Mononuclear cell (primary cell): ENCODE data around the gene NUP133. TPM values are rescaled to one million over a fixed set of nuclear protein-coding genes. Genes with fewer than 3 reads are reported as not detected.
"Not testable (repeated sequence)": the region's sequence is repeated elsewhere in the genome, so short reads cannot be mapped to it uniquely, and the experiment has no call there.

Experiments
- H3K27me3 ChIP-seq: 2 replicates; pipeline ENCODE4 v1.6.0; 2011; ENCODE audit warnings: low read length, control low read depth; ENCODE audit not compliant: insufficient read depth
- H3K4me1 ChIP-seq: 2 replicates; pipeline ENCODE4 v1.5.1; 2011; ENCODE audit warnings: mild to moderate bottlenecking, low read length, control low read depth; ENCODE audit not compliant: insufficient read depth
- H3K4me3 ChIP-seq: 2 replicates; pipeline ENCODE4 v1.5.1; 2011; ENCODE audit warnings: mild to moderate bottlenecking, low read length, moderate library complexity
- H3K9me3 ChIP-seq: 2 replicates; pipeline ENCODE4 v1.5.1; 2011; ENCODE audit warnings: low read depth, mild to moderate bottlenecking, control low read depth, low read length
- total RNA-seq: library from RNA; depleted of rRNA; stranded (reverse); fragments of >200 nt; gene quantifications from one replicate; pipeline ENCODE4 v1.2.3, GENCODE V29; 2012

Gene NUP133
- total RNA-seq, 1 donor: 42.0 TPM

GRCh38 chr1:229479660-229480399, 28.3 kb downstream of the NUP133 start:
- H3K4me1 ChIP-seq: peaks cover 13% of the 10 kb centered on the region
- no peak overlapping the region for H3K4me3 ChIP-seq
- no peaks in the 10 kb centered on the region for H3K27me3 ChIP-seq
- no peaks in the 10 kb centered on the region for H3K9me3 ChIP-seq

DNA sequence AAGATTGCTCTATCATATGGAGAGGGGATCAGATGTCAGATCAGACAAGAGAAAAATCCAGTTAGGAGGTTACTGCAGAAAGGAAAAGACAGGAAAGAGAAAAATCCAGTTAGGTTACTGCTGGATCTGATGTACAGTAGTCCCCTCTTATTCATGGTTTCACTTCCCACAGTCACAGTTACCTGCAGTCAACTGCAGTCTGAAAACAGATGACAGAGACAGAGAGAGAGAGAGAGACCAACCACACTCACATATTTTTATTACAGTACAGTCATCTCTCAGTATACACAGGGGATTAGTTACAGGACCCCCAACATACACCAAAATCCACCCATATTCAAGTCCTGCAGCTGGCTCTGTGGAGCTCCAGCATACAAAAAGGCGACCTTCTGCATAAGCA, 29.3 kb downstream of the NUP133 start:
- Histone ChIP-seq H3K4me3 (no peak overlapping the region), H3K27me3 (no peaks in the 10 kb centered on the region), H3K4me1 (peaks cover 13% of the 10 kb centered on the region), H3K9me3 (no peaks in the 10 kb centered on the region)

DNA sequence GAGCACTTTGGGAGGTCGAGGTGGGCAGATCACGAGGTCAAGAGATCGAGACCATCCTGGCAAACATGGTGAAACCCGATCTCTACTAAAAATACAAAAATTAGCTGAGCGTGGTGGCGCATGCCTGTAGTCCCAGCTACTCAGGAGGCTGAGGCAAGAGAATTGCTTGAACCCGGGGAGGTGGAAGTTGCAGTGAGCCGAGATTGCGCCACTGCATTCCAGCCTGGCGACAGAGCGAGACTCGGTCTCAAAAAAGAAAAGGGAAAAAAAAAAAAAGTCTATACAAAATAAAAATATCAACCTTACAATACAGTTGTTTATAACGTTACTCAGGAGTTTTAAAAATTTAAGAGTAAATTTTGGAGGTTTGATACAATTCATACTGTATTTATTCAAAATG, 32.3 kb downstream of the NUP133 start:
- not testable (repeated sequence) for H3K4me3 ChIP-seq, H3K27me3 ChIP-seq, H3K9me3 ChIP-seq
- peaks cover 12% of the 10 kb centered on the region for H3K4me1 ChIP-seq

- no peaks in the 10 kb centered on the region for H3K9me3 ChIP-seq
- H3K27me3 ChIP-seq: no peaks in the 10 kb centered on the region
- H3K4me1 ChIP-seq: peaks cover 3% of the 10 kb centered on the region
- no peak overlapping the region for H3K4me3 ChIP-seq
Measured at GRCh38 chr1:229474509-229474908, 33.6 kb downstream of the NUP133 start.

DNA sequence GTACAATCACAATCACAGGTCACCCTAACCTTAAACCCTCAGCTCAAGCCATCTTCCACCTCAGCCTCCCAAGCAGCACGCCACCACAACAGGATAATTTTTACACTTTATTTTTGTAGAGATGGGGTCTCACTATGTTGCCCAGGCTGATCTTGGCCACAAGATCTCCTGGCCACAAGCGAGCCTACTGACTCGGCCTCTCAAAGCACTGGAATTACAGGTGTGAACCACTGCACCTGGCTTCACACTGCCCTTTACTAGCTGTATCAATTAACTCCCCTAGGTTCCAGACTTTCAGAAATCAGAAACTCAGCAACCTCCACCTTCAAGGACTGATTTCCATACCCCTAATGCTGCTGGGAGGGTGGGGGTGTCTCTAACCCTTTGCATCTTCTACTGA, 37.0 kb downstream of the NUP133 start:
- no peak overlapping the region for H3K4me3 ChIP-seq
- no peaks in the 10 kb centered on the region for H3K4me1 ChIP-seq
- H3K9me3 ChIP-seq: no peaks in the 10 kb centered on the region
- H3K27me3 ChIP-seq: no peaks in the 10 kb centered on the region

DNA sequence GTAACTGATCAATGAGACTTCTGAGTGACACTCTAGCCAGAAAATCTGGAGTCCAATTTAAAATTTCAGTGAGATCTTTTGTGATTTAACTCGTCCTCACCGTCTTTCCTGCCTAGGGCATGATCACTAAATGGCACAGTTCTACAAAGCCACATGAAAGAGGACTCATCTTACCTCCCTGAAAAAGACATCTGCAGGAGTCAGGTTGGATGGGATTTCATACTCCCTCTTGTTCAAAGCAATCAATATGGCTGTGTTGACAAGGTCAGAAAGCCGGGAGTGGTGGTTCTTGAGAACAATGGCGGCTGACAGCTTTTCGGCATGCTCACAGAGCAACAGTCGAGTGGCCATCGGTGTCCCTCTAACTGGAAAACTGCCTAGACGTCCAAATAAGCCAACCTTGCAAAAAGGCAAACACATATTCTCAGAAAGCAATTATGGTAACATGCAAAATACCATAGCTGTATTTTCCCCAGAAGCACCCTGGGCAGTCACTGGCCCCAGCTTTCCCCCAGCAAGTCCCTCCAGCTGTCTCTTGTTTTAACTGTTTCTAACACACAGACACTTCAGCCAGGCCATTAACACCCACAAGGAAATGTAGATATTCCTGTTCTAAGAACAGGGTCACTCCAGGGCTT, 37.6 kb downstream of the NUP133 start:
- no peaks in the 10 kb centered on the region for H3K4me1 ChIP-seq
- H3K27me3 ChIP-seq: no peaks in the 10 kb centered on the region
- no peak overlapping the region for H3K4me3 ChIP-seq
- H3K9me3 ChIP-seq: no peaks in the 10 kb centered on the region

DNA sequence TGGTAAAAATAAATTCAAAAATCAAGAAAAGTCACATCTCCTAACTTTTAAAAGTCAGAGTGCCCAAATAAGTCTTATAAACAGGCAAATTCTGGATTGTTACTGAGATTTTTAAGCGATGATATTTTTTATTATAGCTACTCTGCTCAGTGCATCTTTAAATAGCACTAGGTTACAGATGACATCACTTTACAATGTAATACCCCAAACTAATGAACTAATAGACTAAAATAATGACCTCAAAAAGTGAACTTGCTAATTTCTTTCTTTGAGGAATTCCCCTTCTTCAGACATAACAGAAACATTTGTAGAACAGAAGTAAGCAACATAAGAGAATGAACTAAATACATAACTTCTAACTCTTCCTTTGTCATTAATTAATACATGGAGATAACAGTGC, 41.3 kb downstream of the NUP133 start:
- Histone ChIP-seq H3K4me3 (no peak overlapping the region), H3K4me1 (no peaks in the 10 kb centered on the region), H3K27me3 (no peaks in the 10 kb centered on the region), H3K9me3 (no peaks in the 10 kb centered on the region)

DNA sequence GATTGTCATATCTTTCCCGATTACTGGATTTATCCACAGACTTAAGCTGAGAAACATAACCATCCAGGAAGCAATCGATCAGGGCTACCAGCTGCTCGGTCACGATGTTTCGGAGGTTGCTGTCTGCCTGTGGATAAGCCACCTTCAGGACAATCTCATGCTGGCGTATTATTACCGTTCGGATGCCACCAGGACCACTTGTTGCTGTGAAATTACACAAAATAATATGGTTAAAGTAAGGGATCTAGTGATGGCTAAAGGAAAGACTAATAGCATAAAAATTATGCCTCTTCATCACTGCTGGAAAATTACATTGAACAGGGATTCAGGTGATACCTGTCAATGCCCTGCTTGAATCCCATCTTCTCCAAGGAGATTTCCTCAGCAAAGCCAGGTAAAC, 43.5 kb downstream of the NUP133 start:
- Histone ChIP-seq H3K9me3 (no peaks in the 10 kb centered on the region), H3K4me1 (no peaks in the 10 kb centered on the region), H3K4me3 (no peak overlapping the region), H3K27me3 (no peaks in the 10 kb centered on the region)

GRCh38 chr1:229461032-229461668, 47.0 kb downstream of the NUP133 start:
- no peaks in the 10 kb centered on the region for H3K9me3 ChIP-seq
- no peaks in the 10 kb centered on the region for H3K27me3 ChIP-seq
- no peak overlapping the region for H3K4me3 ChIP-seq
- H3K4me1 ChIP-seq: no peaks in the 10 kb centered on the region

DNA sequence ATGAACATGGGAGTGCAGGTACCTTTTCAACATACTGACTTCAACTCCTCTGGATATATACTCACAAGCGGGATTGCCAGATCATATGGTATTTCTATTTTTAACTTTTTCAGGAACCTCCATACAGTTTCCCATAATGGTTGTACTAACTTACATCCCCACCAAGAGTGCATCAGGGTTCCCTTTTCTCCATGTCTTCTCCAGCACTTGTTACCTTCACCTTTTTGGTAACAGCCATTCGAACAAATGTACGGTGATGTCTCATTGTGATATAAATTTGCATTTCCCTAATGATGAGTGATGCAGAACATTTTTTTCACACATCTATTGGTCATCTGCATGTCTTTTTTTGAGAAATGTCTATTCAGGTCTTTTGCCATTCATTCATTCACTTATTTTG, 48.3 kb downstream of the NUP133 start:
- Histone ChIP-seq H3K9me3 (no peaks in the 10 kb centered on the region), H3K4me1 (no peaks in the 10 kb centered on the region), H3K4me3 (no peak overlapping the region), H3K27me3 (no peaks in the 10 kb centered on the region)

GRCh38 chr1:229457436-229457835, 50.7 kb downstream of the NUP133 start:
- H3K4me3 ChIP-seq: no peak overlapping the region
- no peaks in the 10 kb centered on the region for H3K9me3 ChIP-seq
- no peaks in the 10 kb centered on the region for H3K27me3 ChIP-seq
- no peaks in the 10 kb centered on the region for H3K4me1 ChIP-seq

DNA sequence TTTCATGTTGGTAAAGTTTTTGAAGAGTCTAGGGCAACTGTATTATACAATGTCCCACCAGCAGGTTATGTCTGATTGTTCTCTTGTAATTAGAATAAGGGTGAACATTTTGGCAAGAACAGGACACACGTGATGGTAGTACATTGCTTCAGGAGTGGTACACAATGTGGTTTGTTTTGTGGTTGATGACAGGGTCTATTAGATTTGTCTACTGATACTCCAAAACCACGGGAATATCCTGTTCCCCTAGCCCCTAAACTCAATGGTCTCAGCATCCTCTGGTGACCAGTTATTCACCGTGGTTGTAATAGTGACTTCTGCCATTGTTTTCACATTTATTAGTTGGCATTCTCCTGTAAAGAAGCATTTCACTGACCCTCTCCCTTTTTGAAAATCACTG, 52.1 kb downstream of the NUP133 start:
- Histone ChIP-seq H3K4me3 (no peak overlapping the region), H3K9me3 (no peaks in the 10 kb centered on the region), H3K27me3 (no peaks in the 10 kb centered on the region), H3K4me1 (no peaks in the 10 kb centered on the region)

GRCh38 chr1:229454056-229454455, 54.1 kb downstream of the NUP133 start:
- H3K4me1 ChIP-seq: no peaks in the 10 kb centered on the region
- no peak overlapping the region for H3K4me3 ChIP-seq
- H3K9me3 ChIP-seq: no peaks in the 10 kb centered on the region
- no peaks in the 10 kb centered on the region for H3K27me3 ChIP-seq

DNA sequence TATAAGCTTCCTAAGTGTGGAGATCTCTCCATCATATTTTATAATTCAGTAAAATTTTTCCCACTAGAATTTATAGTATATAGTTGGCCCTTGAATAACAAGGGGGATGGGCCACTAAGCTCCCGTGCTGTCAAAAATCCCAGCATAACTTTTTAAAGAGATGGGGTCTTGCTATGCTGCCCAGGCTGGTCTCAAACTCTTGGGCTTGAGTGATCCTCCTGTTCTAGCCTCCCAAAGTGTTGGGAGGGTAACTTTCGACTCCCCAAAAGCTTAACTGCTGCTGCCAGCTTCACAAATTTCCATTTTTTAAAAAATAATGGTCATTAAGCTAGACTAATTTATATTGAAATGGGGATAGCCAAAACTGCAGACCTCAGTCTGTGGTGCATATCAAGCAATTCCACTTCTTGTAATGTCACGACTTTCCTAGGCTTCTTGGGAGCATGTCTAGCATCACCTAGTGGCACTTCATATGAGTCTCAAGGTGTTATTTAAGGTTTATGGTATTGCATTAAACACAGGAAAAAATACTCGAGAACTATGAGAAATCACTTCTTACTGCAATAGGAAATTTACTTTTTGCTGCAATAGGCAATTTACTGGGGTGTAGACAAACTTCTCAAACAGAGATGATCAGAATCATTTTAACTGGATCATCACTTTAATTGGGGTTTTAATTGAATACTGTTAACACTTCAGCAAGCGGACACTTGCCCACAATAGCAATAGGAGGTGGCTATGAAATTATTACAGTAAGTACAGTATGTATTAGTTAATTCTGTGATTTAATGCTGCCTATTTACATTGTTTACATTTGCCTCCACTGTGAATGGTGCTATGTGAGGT, 55.0 kb downstream of the NUP133 start:
- Histone ChIP-seq H3K9me3 (no peaks in the 10 kb centered on the region), H3K4me3 (no peak overlapping the region), H3K4me1 (no peaks in the 10 kb centered on the region), H3K27me3 (no peaks in the 10 kb centered on the region)

GRCh38 chr1:229448845-229449244, 59.3 kb downstream of the NUP133 start:
- no peaks in the 10 kb centered on the region for H3K9me3 ChIP-seq
- no peaks in the 10 kb centered on the region for H3K4me1 ChIP-seq
- no peak overlapping the region for H3K4me3 ChIP-seq
- no peaks in the 10 kb centered on the region for H3K27me3 ChIP-seq
